LNCAP (cell line): ENCODE results near the gene SFMBT1.

Experiments
- CTCF ChIP-seq: fragments of 450-650 bp; IDR thresholded peaks from 2 replicates; pipeline ENCODE4 v1.5.1; 2017; ENCODE audit warnings: mild to moderate bottlenecking

Gene SFMBT1

GRCh38 chr3:52904000-52904399, 141.9 kb downstream of the SFMBT1 start:
- TF ChIP-seq CTCF: no peak

- no peak for TF ChIP-seq CTCF
Observed at GRCh38 chr3:52897130-52898122, 148.4 kb downstream of the SFMBT1 start, which contains the start of gene STIMATE. Gene STIMATE (minus strand): TSS chr3:52897548. CDS start chr3:52897450, 98 bp downstream.

GRCh38 chr3:52896613-52897012, 149.3 kb downstream of the SFMBT1 start:
- no peak for TF ChIP-seq CTCF

GRCh38 chr3:52896151-52896550, 149.7 kb downstream of the SFMBT1 start:
- no peak for TF ChIP-seq CTCF

DNA sequence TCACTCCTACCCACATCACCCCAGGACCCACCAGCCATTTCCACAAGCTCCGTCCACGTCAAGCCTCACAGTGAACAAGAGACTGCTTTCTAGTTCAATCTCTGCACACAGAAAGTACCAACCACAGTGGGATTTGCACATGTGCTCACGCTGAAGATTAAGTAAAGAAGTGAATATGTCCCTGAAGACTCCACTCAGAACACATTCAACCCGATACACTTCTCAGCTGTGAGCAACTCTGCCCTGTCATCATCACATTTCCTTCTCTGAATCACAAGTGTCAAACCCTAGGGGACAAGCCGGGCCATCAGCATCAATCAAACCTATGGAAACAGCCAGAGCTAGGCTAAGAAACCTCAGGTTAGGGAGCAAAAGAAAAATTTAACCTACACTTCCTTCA, 150.5 kb downstream of the SFMBT1 start:
- no peak for TF ChIP-seq CTCF

- no peak for TF ChIP-seq CTCF
Observed at GRCh38 chr3:52894756-52895155, 151.1 kb downstream of the SFMBT1 start.

GRCh38 chr3:52893723-52894122, 152.2 kb downstream of the SFMBT1 start:
- TF ChIP-seq CTCF: no peak
